NCI-H1930 (cell line): Measurements from ENCODE around the gene ADRA2C.

Experiments used
- DNase-seq, 2 experiments: peaks; one replicate each; lab custom pipeline; 2025; lab: John Stamatoyannopoulos, UW

The ADRA2C gene

GRCh38 chr4:3797831-3798790 lies 31.9 kb downstream of the ADRA2C start:
- DNase-seq: no peak

- DNase-seq: no peak
These were observed 33.3 kb downstream of the ADRA2C start for GRCh38 chr4:3799496-3799895.

- no peak for DNase-seq
These were observed 34.2 kb downstream of the ADRA2C start for GRCh38 chr4:3800351-3800750.

- DNase-seq: no peak
These were observed 35.3 kb downstream of the ADRA2C start for GRCh38 chr4:3801521-3801920.

GRCh38 chr4:3801931-3802550 lies 35.9 kb downstream of the ADRA2C start:
- no peak for DNase-seq

- no peak for DNase-seq
These were observed 36.6 kb downstream of the ADRA2C start for GRCh38 chr4:3802571-3803474.

GRCh38 chr4:3803475-3803847 lies 37.3 kb downstream of the ADRA2C start:
- no peak for DNase-seq

GRCh38 chr4:3803946-3804345 lies 37.8 kb downstream of the ADRA2C start:
- no peak for DNase-seq

GRCh38 chr4:3805026-3805425 lies 38.8 kb downstream of the ADRA2C start:
- DNase-seq: no peak

- no peak for DNase-seq
These were observed 39.5 kb downstream of the ADRA2C start for GRCh38 chr4:3805731-3806130.

GRCh38 chr4:3807311-3807710 lies 41.1 kb downstream of the ADRA2C start:
- DNase-seq: no peak

- no peak for DNase-seq
These were observed 41.8 kb downstream of the ADRA2C start for GRCh38 chr4:3807822-3808496.

GRCh38 chr4:3808597-3808996 lies 42.4 kb downstream of the ADRA2C start:
- DNase-seq: no peak

GRCh38 chr4:3809028-3809427 lies 42.8 kb downstream of the ADRA2C start:
- no peak for DNase-seq

GRCh38 chr4:3809451-3810110 lies 43.4 kb downstream of the ADRA2C start:
- no peak for DNase-seq

GRCh38 chr4:3810111-3810680 lies 44.0 kb downstream of the ADRA2C start:
- no peak for DNase-seq

GRCh38 chr4:3810796-3811485 lies 44.8 kb downstream of the ADRA2C start:
- DNase-seq: no peak

GRCh38 chr4:3811621-3812020 lies 45.4 kb downstream of the ADRA2C start:
- no peak for DNase-seq

- no peak for DNase-seq
These were observed 46.2 kb downstream of the ADRA2C start for GRCh38 chr4:3812211-3812934.
